ENCODE data around the gene IL1B. TPM values are rescaled to one million over a fixed set of nuclear protein-coding genes. Genes with fewer than 3 reads are reported as not detected.

IL1B gene
- 0.25 and 0.60 TPM in 2 replicates for polyA plus RNA-seq (2012; rRNA removed)
- 0.21 and 0.30 TPM in 2 replicates for polyA plus RNA-seq (2012; cell fraction: cytosol; rRNA removed)
- 0.69 and 0.92 TPM in 2 replicates for polyA plus RNA-seq (2012; cell fraction: nucleus; rRNA removed)

- no peaks in the 10 kb centered on the region for H3K79me2 ChIP-seq (ENCODE audit: insufficient read depth)
- TF ChIP-seq USF2 (IDR thresholded peaks at IDR 0.05; ENCODE audit: borderline replicate concordance, low read depth, low read length) = no peak
- TF ChIP-seq, protein P1, sequence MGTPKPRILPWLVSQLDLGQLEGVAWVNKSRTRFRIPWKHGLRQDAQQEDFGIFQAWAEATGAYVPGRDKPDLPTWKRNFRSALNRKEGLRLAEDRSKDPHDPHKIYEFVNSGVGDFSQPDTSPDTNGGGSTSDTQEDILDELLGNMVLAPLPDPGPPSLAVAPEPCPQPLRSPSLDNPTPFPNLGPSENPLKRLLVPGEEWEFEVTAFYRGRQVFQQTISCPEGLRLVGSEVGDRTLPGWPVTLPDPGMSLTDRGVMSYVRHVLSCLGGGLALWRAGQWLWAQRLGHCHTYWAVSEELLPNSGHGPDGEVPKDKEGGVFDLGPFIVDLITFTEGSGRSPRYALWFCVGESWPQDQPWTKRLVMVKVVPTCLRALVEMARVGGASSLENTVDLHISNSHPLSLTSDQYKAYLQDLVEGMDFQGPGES (IDR thresholded peaks at IDR 0.05; ENCODE audit: low read depth, low read length) = no peak
- TF ChIP-seq ZBTB33 (IDR thresholded peaks at IDR 0.05; ENCODE audit: borderline replicate concordance, low read depth) = no peak
- TF ChIP-seq RFX5 (IDR thresholded peaks at IDR 0.05; ENCODE audit: low read length) = no peak
- TF ChIP-seq CTCF (IDR thresholded peaks at IDR 0.05) = no peak
- no peak for TF ChIP-seq REST (IDR thresholded peaks at IDR 0.05; ENCODE audit: low read depth, low read length)
- TF ChIP-seq RXRA (IDR thresholded peaks at IDR 0.05; ENCODE audit: borderline replicate concordance, low read depth) = no peak
- TF ChIP-seq JUND (IDR thresholded peaks at IDR 0.05) = no peak
- TF ChIP-seq YY1 (IDR thresholded peaks at IDR 0.05; ENCODE audit: low read depth) = no peak
- TF ChIP-seq FOXM1 (IDR thresholded peaks at IDR 0.05; ENCODE audit: low read depth) = no peak
- TF ChIP-seq PBX3 (IDR thresholded peaks at IDR 0.05) = no peak
- TF ChIP-seq RCOR1 (IDR thresholded peaks at IDR 0.05; ENCODE audit: low read length) = no peak
- H3K27me3 ChIP-seq (ENCODE audit: insufficient read depth) = peaks cover 10% of the 10 kb centered on the region; the same call in 1 of the 2 replicates
- no peaks in the 10 kb centered on the region for H4K20me1 ChIP-seq (ENCODE audit: insufficient read depth)
- H3K36me3 ChIP-seq (replicated peaks in 1 of 2; ENCODE audit: control insufficient read depth in 1 of 2, insufficient read depth in 2 of 2, low read length in 1 of 2) = no peaks in the 10 kb centered on the region
- H3K4me3 ChIP-seq (ENCODE audit: low read depth in 2 of 2, low read length in 1 of 2) = no peak within 1 kb of the TSS
- no peaks in the 10 kb centered on the region for H3K9me3 ChIP-seq
- DNase-seq = no peak
- ChIA-PET POLR2A (no interaction called here), CTCF (no interaction called here)
- H3K4me1 ChIP-seq (ENCODE audit: control insufficient read depth in 1 of 2, insufficient read depth in 2 of 2, low read depth in 1 of 2, low read length in 1 of 2) = no peaks in the 10 kb centered on the region; a peak in 1 of 4 replicates
- H3K4me2 ChIP-seq = peak within 1 kb of the TSS; percentile 31; the same call in 1 of the 2 replicates
- WGBS (ENCODE audit: low lambda C conversion rate) = 4% methylated on average over 4 of the region's 4 CpGs
- peak within 1 kb of the TSS in 1 of 2 experiments; percentile 16; a peak in 2 of 4 replicates for H3K27ac ChIP-seq (ENCODE audit: low read depth in 2 of 2, low read length in 1 of 2)
- H3F3A ChIP-seq (replicated peaks; ENCODE audit: insufficient read depth) = no peaks in the 10 kb centered on the region
- 0 out of 2 replicates have a peak within 1 kb of the TSS, but pooled peaks have one; percentile 11 for H3K9ac ChIP-seq
- no peaks in the 10 kb centered on the region for H3K9me2 ChIP-seq
- H2AFZ ChIP-seq (ENCODE audit: low read depth) = no peak within 1 kb of the TSS
These were observed at the start of gene IL1B for GRCh38 chr2:112836695-112837117. TSS of gene IL1B (minus strand) at chr2:112836779. CDS start at chr2:112836229, 550 bp downstream.
